NOMO-1 treated with dmso at 0.1 percent for 144 hours (cell line): ENCODE data around the gene P2RY4.
"Not testable (repeated sequence)": the region's sequence is repeated elsewhere in the genome, so short reads cannot be mapped to it uniquely, and the experiment has no call there.

Source experiments
- DNase-seq: peaks from one replicate; lab custom pipeline; 2025; ENCODE audit not compliant: unreplicated experiment; lab: John Stamatoyannopoulos, UW

P2RY4 gene

DNA sequence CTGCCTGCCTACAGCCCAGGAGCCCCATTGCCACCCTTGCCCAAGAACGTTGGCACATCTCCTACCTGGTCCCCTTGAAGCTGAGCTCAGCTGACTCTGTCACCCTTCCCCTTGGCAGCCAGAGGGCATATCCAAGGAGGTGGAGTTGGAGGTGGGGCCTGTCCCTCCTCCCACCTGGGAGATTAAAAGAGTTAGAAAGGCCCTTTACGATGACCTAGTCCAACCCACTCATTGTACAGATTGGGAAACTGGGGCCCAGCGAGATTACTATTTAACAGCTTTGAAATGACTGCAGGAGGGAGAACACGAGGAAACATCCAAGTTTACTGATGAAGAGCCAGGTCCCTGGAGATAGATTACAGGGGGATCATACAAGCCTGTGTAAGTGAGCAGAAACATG lies at the start of gene P2RY4:
Gene P2RY4 (minus strand): TSS at position 101 of the 400 bp plus-strand sequence. CDS start 580 bp downstream, outside the sequence.
- DNase-seq, result no peak

DNA sequence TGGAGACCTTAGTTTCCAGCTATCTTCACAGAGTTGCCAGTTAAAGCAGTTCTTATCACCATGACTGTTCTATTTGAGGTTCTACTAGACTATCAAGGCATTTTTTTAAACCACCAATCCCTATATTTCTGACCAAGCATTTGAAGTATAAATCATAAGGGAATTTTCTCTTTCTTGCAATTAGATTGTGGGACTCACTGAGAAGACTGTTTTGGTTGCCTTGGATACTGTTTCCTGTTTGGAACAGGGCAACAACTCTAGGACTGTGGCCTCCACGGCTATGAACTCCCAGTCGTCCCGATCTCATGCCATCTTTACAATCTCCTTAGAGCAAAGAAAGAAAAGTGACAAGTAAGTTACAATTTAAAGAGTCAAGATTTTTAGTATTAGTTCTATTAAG lies 41.7 kb upstream of the P2RY4 start:
- DNase-seq, result no peak

DNA sequence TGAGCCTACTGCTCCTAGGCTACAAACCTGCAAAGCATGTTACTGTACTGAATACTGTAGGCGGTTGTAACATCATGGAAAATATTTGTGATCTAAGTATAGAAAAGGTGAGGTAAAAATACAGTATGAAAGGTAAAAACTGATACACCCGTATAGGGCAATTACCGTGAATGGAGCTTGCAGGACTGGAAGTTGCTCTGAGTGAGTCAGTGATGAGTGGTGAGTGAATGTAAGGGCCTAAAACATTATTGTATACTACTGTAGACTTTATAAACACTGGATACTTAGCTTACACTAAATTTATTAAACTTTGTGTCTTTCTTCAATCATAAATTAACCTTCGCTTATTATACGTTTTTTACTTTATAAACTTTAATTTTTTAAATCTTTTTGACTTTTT lies 33.6 kb upstream of the P2RY4 start:
- DNase-seq, result no peak

DNA sequence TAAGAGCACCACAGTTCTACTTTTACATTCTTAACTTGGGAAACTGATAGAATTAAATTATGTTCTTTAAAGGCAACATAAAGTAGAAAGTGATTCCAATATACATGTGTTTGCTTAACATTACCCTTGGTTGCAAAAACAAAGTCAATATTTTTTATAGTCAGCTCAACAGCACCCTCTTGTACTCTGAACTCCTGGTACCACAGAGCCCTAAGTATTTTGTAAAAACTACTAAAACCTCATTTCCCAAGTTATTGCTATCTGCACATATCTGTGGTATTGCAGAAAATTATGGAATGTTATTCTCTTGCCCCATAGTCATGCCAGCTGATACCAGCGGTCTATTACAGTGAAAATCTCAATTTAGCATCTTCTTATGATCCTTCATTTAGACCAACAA lies 32.8 kb upstream of the P2RY4 start:
- no peak for DNase-seq

DNA sequence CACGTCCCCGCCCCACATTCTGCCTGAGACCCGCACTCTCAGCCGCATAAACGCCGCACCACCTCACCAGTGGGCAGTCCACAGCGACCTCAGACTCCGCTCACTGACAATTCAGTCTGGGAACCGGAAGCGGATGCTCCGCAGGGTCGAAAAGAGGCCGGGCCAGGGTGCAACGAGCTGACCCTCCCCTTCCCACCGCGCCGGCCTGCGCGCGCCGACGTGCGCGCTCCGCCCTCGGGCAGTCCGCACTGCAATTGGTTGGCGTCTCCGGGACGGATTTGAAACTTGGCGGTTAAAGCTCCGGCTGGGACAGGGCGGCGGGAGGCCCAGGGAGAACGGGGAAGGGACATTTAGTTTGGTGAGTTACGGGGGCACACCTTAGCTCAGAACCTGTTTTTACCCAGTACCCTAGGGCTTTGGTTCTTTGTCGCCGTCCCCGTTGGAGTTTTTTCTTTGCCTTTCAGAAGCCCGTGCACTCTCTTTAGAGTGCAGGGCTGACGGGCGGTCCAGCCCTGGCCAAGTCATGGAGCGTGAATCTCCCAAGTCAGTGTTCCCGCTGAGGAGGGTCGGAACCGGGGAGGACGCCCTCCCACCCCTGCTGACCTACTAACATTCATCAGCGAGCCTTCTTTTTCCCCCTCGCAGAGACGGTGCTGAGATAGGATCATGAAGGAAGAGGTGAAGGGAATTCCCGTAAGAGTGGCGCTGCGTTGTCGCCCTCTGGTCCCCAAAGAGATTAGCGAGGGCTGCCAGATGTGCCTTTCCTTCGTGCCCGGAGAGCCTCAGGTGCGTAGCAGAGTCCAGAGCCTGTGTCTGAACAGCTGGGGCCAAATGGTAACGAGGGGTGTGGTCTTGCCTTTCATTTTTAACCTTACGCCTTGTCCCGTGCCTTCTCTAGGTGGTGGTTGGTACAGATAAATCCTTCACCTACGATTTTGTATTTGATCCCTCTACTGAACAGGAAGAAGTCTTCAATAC lies 30.1 kb upstream of the P2RY4 start, which contains the start of the genes KIF4A and PDZD11:
Gene KIF4A (plus strand): TSS at position 312 of the 978 bp plus-strand sequence. CDS start 355 bp downstream, at position 667.
Gene PDZD11 (minus strand): TSS at position 135 of the 978 bp plus-strand sequence. CDS start 586 bp downstream, outside the sequence.
- peak; percentile 67 for DNase-seq

DNA sequence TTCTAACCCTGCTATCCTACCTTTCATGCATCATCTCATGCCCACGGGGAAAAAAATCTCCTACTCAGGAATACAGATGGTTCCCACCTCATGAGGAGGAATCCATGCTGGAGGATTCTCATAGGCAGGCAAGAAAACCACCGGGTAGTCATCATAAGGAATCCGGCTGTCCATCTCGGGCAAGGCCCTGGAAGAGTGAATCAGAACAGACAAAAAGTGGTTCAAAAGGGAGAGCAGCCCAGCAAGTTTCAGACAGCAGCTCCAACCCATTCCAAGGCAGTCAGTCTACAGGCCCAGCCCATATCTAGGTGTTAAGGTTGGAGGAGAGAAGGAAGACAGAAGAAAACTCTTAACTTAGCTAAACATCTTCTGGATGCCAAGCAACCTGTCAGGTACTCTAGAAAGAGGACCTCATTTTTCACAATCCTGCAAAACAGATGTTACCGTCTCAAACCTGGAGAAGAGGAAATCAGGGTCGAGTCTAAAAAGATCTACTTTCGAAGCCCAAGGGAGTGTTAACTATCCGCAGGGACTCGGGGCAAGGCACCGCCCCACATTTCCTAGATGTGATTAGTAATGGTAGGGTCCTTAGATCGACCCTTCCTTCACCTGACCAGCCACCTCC lies 29.3 kb upstream of the P2RY4 start:
- DNase-seq, result no peak

DNA sequence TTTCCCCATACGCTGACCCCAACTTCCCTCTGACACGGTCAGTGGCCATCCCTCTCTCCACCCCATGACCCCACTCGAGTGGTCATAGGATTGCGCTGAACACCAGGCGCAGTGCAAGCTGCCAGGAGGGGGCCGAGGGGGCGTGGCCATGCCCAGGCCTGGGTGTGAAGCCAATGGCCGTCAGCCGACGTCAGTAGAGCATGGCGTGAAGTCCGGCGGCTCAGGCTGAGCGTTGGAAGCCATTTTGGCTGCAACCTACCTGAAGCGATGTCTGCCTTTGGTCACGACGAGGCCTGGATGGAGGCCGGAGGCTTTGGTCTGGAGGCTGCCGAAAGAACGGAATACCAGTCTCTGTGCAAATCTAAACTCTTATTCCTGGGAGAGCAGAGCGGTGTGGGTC lies 21.9 kb upstream of the P2RY4 start, which contains the start of gene RAB41:
Gene RAB41 (plus strand): TSS at position 222 of the 400 bp plus-strand sequence. CDS start 46 bp downstream, at position 268.
- DNase-seq, result no peak

DNA sequence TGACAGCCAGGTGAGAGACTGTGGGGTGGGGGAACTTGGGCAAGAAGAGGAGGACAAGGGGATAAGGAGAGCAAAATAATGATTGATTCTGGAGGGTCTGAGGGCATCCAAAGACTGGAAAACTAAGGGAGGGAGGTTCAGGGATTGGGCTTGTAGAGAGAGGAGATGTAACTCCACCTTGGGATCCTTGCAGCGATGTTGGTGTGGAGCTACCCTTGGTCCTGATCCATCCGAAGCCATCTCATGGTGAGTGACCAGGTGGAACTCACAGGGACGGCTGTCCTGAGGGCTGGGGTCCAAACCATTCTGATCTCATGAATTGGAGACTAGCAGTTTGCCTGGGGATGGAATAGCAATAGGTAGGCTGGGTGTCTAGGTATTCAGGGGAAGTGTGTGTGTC lies 20.6 kb upstream of the P2RY4 start:
- no peak for DNase-seq

DNA sequence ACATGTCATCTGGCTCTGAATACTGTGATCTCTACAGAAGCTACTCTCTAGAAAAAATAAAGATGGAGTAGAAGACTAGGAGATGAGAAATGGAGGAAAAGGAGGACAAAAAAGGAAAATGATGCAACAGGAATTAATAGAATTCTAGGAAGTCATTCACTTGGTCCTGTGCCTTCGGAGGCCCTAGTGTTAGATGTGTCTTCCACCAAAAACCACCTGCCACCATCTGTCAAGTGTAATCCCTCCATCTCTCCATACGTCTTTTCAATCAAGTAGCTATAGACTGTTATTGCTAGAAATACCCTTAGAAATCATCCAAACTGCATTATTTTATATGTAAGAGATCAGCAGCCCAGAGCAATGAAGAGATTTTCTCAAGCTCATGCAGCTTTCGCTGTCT lies 19.1 kb upstream of the P2RY4 start:
- DNase-seq, result no peak

DNA sequence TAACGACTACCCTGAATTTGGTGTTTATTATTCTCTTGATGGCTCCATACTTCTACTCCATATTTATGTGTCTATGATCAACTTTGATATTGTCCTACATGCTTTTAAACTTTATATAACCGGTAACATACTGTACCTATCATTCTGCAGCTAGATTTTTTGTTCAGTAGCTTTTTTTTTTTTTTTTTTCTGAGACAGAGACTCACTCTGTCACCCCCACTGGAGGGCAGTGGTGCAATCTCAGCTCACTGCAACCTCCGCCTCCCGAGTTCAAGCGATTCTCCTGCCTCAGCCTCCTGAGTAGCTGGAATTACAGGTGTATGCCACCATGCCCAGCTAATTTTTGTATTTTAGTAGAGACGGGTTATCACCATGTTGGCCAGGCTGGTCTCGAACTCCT lies 14.0 kb upstream of the P2RY4 start:
- not testable (repeated sequence) for DNase-seq

DNA sequence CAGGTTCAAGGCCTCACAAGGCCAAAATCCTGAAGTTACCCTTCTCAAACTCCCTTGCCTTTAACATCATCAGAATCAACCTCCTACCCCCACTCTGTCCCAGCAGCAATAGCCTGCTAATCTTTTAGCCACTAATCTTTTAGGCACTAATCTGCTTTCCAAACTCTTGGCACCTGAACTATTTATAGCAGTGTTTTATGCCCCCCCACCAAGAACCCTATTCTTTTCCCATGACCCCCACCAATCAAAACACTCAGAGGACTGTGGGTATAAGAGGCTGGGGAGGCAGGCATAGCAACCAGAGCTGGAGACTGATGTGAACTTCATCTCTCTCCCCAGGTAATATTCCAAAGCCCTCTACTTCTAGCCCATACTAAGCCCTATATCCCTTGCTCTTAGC lies 8.0 kb upstream of the P2RY4 start, which contains the start of gene ARR3:
Gene ARR3 (plus strand): TSS at position 301 of the 400 bp plus-strand sequence. CDS start 1,052 bp downstream, outside the sequence.
- no peak for DNase-seq

DNA sequence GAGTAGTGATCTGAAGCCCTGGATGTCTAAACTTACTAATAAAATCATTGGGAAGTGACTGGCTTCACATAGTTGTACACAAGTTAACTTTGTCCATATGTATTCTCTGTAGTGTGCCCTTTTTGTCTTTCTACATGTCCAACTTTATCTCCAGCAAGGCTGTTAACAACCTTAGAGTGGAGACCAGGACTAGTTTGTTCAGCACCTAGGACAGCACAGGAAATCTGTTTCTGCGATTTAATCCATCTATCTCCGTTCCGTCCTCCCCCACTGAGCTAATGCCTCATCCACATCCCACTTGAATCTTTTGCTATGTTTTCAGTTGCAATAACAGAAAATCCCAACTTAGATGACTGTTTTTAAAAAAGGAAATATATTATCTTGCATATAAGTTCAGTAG lies 4.8 kb upstream of the P2RY4 start:
- no peak for DNase-seq

DNA sequence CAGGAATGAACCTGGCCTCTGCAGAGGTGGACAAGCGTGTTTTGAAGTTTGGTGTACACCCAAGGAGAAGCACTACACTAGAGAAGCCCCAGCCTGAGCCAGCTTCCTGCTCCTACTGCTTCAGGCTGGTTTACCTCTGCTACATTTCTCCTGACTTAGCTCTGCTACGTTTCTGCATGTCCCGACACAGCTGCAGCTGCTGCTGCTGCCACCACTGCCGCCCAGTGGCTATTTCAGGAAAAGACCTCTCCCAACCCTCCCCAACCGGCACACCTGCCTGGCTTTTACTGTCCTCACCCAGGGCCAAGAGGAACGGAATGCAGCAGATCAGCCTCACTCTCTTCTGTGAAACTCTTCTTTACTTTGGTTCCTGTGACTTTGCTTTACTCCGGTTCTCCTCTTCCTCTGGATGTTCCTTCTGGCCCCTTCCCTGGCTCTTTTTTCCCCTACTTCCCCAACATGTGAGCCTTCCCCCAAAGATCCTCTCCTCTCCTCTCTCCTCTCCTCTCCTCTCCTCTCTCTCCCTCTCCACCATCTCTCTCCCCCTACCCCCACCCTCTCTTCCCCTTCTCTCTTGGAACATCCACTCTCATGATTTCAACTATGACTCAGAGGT lies 3.1 kb upstream of the P2RY4 start:
- no peak for DNase-seq

DNA sequence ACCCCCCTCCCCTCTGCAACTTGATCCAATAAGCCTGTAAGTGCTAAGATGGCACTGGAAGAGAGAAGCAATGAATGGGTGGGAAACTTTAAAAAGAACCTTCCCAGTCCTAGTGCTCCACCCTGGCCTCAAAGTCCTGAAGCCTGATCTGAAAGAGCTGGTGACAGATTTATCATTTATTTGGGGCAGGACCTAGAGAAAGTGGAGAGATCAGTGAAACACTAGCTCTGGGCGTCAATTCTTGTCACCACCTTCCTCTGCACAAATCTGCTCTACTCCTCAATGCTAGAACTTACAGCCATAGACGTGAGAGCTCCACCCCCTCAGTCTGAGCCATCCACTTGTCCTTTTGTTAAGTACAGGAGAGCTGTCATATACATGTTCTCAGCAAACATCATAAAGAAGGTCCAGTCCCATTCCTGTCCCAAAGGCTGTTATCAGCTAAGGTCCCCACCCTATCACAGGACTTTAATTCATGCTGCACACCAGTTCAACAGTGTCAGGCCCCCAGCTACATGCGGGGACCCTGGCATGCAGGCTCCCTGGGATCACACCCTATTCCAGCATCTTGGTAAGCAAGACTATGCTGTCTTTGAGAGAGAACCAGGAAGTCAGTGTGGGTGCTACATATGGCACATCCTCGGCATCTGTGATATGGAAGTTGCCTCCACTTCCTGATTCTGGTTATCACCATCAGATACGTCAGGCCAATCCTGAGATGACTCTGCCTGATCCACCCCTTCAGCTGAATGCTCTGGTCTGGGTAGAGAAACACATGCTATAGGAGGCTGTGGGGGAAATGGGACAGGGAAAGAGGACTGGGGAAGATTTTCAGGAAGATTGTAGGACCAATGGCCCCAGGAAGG lies 2.3 kb downstream of the P2RY4 start:
- DNase-seq, result no peak

DNA sequence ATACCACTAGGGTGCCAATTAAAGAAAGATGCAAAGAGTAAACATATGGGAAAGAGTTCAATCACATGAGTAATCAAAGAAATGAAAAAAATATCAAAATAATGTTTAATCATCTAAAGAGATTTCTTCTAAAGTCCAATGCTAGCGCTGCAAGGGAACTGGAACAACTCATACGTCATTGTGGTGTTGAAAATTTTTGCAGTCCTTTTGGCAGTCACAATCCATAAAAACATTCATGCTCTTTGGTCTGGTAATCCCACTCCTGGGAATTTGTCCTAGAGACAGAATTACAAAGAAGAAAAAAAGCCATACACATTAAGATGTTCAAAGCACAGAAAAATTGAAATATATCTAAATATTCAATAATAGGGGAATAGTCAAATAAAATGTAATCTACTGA lies 4.6 kb downstream of the P2RY4 start:
- no peak for DNase-seq

DNA sequence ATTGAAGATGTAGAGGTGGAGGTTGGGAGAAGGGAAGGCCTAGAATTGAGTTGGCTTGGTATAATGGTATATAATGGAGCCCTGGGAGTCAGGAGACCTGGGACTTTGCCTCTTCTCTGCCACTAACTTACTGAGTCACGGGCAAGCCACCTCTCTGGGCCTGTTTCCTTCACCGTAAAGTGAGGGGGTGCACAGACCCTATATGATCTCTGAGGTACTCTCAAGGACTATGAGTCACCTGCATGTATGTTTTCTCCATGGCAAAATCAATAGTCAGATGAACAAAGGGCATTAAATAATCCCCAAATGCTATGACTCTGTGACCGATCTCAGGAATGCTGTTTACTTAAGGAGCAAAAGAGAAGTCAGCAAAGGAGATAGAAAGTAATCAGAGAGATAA lies 5.1 kb downstream of the P2RY4 start:
- no peak for DNase-seq

DNA sequence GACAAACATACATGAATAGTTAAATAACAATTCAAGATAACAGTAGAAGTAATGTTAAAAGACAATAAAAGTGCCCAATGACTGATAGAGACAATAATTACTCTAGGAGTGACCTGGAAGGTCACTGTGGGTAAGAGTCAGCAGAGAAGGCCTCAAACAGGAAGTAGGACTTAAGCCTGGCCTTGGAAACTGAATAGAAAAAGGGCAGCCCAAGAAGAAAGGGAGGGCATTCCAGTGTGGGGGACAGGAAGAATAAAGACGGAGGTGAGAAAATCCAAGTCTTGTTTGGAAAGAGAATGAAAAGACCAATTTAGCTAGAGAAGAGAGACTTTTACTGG lies 6.0 kb downstream of the P2RY4 start:
- no peak for DNase-seq

DNA sequence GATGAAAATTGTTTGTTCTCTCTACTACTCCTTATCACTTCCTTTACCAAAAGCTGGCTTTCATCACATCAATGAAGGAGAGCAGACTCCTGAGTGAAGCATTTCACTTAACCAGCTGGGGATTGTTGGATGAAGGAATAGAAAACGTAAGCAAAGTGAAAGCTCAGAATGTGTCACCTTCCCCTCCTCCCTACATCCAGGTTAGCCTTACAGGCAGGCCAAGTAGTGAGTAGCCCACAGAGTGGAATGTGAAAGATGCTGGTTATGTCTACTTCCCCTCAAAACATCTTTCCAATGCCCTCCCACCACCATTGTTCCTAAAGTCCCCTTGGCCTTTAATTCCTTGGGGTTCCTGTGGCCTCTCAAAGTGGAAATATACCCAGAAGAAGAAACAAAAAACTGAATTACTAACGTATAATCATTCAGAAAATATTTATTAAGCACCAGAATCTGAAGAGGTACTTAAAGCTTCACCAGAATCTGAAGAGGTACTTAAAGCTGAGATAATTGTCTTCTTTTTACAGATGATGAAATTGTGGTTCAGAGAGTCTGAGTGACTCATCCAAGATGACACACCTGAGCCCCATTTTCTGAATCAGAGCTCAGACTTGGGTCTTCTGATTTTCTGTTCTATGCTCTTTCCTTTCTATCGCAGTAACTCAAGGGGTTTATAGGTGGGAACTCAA lies 6.5 kb downstream of the P2RY4 start:
- no peak for DNase-seq

DNA sequence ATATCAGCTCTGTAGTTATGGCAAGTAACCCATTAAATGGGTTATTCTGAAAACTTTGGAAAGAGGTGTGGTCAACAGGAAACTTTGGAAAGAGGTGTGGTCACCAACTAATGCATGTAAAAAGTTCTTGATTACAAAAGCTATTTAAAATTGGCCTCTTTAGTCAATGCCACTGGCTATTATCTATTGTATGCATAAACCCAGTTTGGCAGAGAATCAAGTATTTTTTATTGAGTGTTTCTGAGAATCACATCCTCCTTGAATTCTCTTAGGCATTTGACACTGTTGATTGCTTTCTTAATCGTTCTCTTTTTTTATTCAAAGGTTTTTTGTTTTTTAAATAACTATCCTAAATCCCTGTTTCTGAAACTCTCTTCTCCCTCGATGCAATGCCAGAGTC lies 7.5 kb downstream of the P2RY4 start:
- no peak for DNase-seq

DNA sequence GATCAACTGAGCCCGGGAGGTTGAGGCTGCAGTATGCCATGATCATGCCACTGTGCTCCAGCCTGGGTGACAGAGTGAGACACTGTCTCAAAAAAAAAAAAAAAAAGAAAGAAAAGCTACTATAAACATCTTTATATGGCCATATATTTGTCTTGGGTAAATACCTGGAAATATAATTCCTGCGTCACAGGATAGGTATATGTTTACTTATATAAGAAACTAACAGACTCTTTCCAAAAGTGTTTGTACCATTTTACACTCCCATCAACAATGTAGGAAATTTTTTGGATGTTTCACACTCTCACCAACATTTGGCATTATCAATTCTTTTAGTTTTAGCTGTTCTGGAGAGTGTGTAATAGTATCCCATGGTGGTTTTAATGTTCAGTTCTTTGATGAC lies 12.8 kb downstream of the P2RY4 start:
- no peak for DNase-seq
